ENCODE measurements around the gene DAW1. TPM values are rescaled to one million over a fixed set of nuclear protein-coding genes. Genes with fewer than 3 reads are reported as not detected.

DAW1 gene
- total RNA-seq, 1 donor from 2014 or later, result 0.86 TPM

DNA sequence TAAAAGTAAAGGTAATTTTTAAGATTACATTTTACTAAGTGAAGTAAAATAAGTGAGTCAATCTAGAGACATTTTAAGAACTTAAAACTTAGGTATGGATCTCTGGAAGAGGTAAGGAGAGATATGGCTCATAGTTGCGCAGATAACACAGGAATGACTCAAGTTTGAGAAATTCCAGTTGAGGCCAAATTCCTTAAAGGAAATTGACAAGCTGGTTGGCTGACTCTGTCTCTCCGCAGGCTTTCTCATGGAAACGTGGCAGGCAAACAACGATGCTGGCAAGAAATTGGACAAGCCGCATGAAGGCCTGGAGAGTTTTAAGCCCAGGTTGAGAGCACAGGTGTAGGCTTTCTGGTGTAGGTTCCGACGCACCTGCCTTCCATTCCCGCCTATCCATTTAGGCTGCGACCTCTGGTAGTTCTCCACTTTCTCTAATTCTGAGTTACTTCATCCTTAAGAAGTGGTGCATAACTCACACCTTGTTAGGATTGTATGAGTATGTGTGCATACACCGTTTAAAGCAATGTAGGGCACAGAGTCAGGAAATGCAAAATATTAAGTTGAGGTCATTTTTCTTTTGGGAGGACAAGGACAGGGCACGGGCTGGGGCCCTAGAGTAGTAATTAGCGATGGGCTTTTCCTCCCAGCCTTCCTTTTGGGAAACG, 589 bp upstream of the DAW1 start:
- peak overlapping the region; percentile 65 for H3K27ac Mint-ChIP-seq (ENCODE audit: unreplicated experiment)
- no peaks in the 10 kb centered on the region for H3K27me3 ChIP-seq (ENCODE audit: insufficient read depth, low read length)
- peaks cover 2% of the 10 kb centered on the region for H3K27me3 Mint-ChIP-seq (ENCODE audit: low read depth, unreplicated experiment)
- no peaks in the 10 kb centered on the region for H4K20me1 ChIP-seq (ENCODE audit: insufficient read depth, low read length)
- peak overlapping the region; percentile 47 for H3K4me3 Mint-ChIP-seq (ENCODE audit: unreplicated experiment)
- TF ChIP-seq CTCF (IDR thresholded peaks at IDR 0.05; ENCODE audit: insufficient read depth, low read depth, low read length) (no peak), EZH2 (IDR thresholded peaks at IDR 0.05; ENCODE audit: insufficient read depth, low read length) (no peak)
- H3K9ac ChIP-seq (ENCODE audit: low read length), result peak overlapping the region; percentile 86
- H3K4me2 ChIP-seq (ENCODE audit: low read length), result peak overlapping the region; percentile 88
- H2AFZ ChIP-seq (ENCODE audit: low read depth, low read length), result peak overlapping the region; percentile 96
- no peaks in the 10 kb centered on the region for H3K36me3 Mint-ChIP-seq (ENCODE audit: low read depth, unreplicated experiment)
- no peaks in the 10 kb centered on the region for H3K79me2 ChIP-seq (ENCODE audit: insufficient read depth, low read length)
- H3K4me3 ChIP-seq (ENCODE audit: insufficient read depth, low read depth, low read length), result peak overlapping the region; percentile 63
- DNase-seq (ENCODE audit: low read depth) (peak; percentile 97), FAIRE-seq (no peak)
- no peaks in the 10 kb centered on the region for H3K9me3 Mint-ChIP-seq (ENCODE audit: unreplicated experiment)
- peaks cover 7% of the 10 kb centered on the region for H3K4me1 Mint-ChIP-seq (ENCODE audit: low read depth, unreplicated experiment)
- no peaks in the 10 kb centered on the region for H3K9me3 ChIP-seq (ENCODE audit: insufficient read depth, low read depth, low read length)
- H3K27ac ChIP-seq (ENCODE audit: low read depth, low read length), result peak overlapping the region; percentile 99
- H3K36me3 ChIP-seq (ENCODE audit: insufficient read depth, low read length), result no peaks in the 10 kb centered on the region
- H3K4me1 ChIP-seq (ENCODE audit: insufficient read depth, low read length), result peaks cover 23% of the 10 kb centered on the region

- Mint-ChIP-seq H3K36me3 (ENCODE audit: low read depth, unreplicated experiment) (no peaks in the 10 kb centered on the region), H3K4me1 (ENCODE audit: low read depth, unreplicated experiment) (peaks cover 7% of the 10 kb centered on the region), H3K27ac (ENCODE audit: unreplicated experiment) (peak overlapping the region; percentile 43), H3K4me3 (ENCODE audit: unreplicated experiment) (peak overlapping the region; percentile 15), H3K27me3 (ENCODE audit: low read depth, unreplicated experiment) (peaks cover 2% of the 10 kb centered on the region), H3K9me3 (ENCODE audit: unreplicated experiment) (no peaks in the 10 kb centered on the region)
- no peak overlapping the region for H3K4me3 ChIP-seq (ENCODE audit: insufficient read depth, low read depth, low read length)
- H3K27me3 ChIP-seq (ENCODE audit: insufficient read depth, low read length), result no peaks in the 10 kb centered on the region
- no peaks in the 10 kb centered on the region for H3K79me2 ChIP-seq (ENCODE audit: insufficient read depth, low read length)
- H3K36me3 ChIP-seq (ENCODE audit: insufficient read depth, low read length), result no peaks in the 10 kb centered on the region
- no peaks in the 10 kb centered on the region for H3K9me3 ChIP-seq (ENCODE audit: insufficient read depth, low read depth, low read length)
- H3K4me2 ChIP-seq (ENCODE audit: low read length), result no peak overlapping the region
- peaks cover 32% of the 10 kb centered on the region for H3K4me1 ChIP-seq (ENCODE audit: insufficient read depth, low read length)
- TF ChIP-seq EZH2 (IDR thresholded peaks at IDR 0.05; ENCODE audit: insufficient read depth, low read length), result no peak
- no peak for TF ChIP-seq CTCF (IDR thresholded peaks at IDR 0.05; ENCODE audit: insufficient read depth, low read depth, low read length)
- FAIRE-seq (no peak), DNase-seq (ENCODE audit: low read depth) (no peak)
- no peak overlapping the region for H2AFZ ChIP-seq (ENCODE audit: low read depth, low read length)
- no peaks in the 10 kb centered on the region for H4K20me1 ChIP-seq (ENCODE audit: insufficient read depth, low read length)
- no peak overlapping the region for H3K27ac ChIP-seq (ENCODE audit: low read depth, low read length)
- H3K9ac ChIP-seq (ENCODE audit: low read length), result no peak overlapping the region
Measured at GRCh38 chr2:227872676-227873075, 1.2 kb downstream of the DAW1 start.

DNA sequence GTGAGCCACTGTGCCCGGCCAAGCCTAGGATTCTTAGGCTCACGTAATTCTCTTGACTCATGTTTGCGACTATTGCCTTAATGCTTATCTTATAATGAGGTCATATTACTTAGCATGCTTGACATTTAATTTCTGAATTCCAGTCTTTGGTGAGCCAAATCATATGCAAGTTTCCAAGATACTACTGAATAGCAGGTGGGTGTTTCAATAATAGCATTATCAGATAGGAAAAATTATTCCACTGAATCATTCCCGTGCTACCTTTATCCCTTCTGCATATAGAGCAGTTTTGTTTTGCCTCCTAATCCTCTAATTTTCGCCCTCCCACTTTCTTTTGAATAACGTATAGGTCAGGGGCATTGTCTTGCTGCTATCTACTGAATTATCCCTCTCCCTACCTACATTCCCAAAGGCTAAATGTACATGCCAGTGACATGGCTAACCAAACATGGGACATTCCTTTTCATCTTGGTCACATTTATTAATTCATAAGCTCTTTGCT, 4.9 kb downstream of the DAW1 start:
- no peaks in the 10 kb centered on the region for H3K36me3 ChIP-seq (ENCODE audit: insufficient read depth, low read length)
- no peak overlapping the region for H3K4me3 ChIP-seq (ENCODE audit: insufficient read depth, low read depth, low read length)
- H3K9me3 ChIP-seq (ENCODE audit: insufficient read depth, low read depth, low read length), result no peaks in the 10 kb centered on the region
- DNase-seq (ENCODE audit: low read depth), result peak; percentile 83
- Mint-ChIP-seq H3K27me3 (ENCODE audit: low read depth, unreplicated experiment) (peaks cover 2% of the 10 kb centered on the region), H3K36me3 (ENCODE audit: low read depth, unreplicated experiment) (no peaks in the 10 kb centered on the region), H3K9me3 (ENCODE audit: unreplicated experiment) (no peaks in the 10 kb centered on the region), H3K4me3 (ENCODE audit: unreplicated experiment) (no peak overlapping the region), H3K27ac (ENCODE audit: unreplicated experiment) (no peak overlapping the region), H3K4me1 (ENCODE audit: low read depth, unreplicated experiment) (no peaks in the 10 kb centered on the region)
- FAIRE-seq, result no peak
- H3K79me2 ChIP-seq (ENCODE audit: insufficient read depth, low read length), result no peaks in the 10 kb centered on the region
- H3K27me3 ChIP-seq (ENCODE audit: insufficient read depth, low read length), result no peaks in the 10 kb centered on the region
- H3K27ac ChIP-seq (ENCODE audit: low read depth, low read length), result peak overlapping the region; percentile 60
- H3K9ac ChIP-seq (ENCODE audit: low read length), result peak overlapping the region; percentile 24
- peaks cover 20% of the 10 kb centered on the region for H3K4me1 ChIP-seq (ENCODE audit: insufficient read depth, low read length)
- H3K4me2 ChIP-seq (ENCODE audit: low read length), result peak overlapping the region; percentile 39
- TF ChIP-seq EZH2 (IDR thresholded peaks at IDR 0.05; ENCODE audit: insufficient read depth, low read length) (no peak), CTCF (IDR thresholded peaks at IDR 0.05; ENCODE audit: insufficient read depth, low read depth, low read length) (no peak)
- H4K20me1 ChIP-seq (ENCODE audit: insufficient read depth, low read length), result no peaks in the 10 kb centered on the region
- no peak overlapping the region for H2AFZ ChIP-seq (ENCODE audit: low read depth, low read length)
